Activated naive CD4-positive, alpha-beta T cell treated with anti-CD3 and anti-CD28 coated beads for 36 hours (primary cell): ENCODE measurements around the gene MRPL50. TPM values are rescaled to one million over a fixed set of nuclear protein-coding genes. Genes with fewer than 3 reads are reported as not detected.
"Not testable (repeated sequence)": the region's sequence is repeated elsewhere in the genome, so short reads cannot be mapped to it uniquely, and the experiment has no call there.

ENCODE experiments used
- CTCF ChIA-PET: fragments of 350-600 bp; sonication (Branson Sonifier 250); formaldehyde crosslinking; loops from one replicate; lab custom pipeline; 2021; ENCODE audit warnings: antibody characterized with exemption; lab: Charles Lee
- DNase-seq: peaks from one replicate; pipeline ENCODE4 v3.0.0-alpha.2; 2020
- H3K27ac Mint-ChIP-seq: one replicate; pipeline ENCODE4 v1.8.0; 2021; ENCODE audit warnings: mild to moderate bottlenecking, mixed read lengths
- H3K27me3 Mint-ChIP-seq: one replicate; pipeline ENCODE4 v1.8.0; 2021; ENCODE audit warnings: low read depth, mixed read lengths
- H3K36me3 Mint-ChIP-seq: one replicate; pipeline ENCODE4 v1.8.0; 2021; ENCODE audit warnings: low read depth, mixed read lengths
- H3K4me1 Mint-ChIP-seq: one replicate; pipeline ENCODE4 v1.8.0; 2021; ENCODE audit warnings: low read depth, mixed read lengths
- H3K4me3 Mint-ChIP-seq: one replicate; pipeline ENCODE4 v1.8.0; 2021; ENCODE audit warnings: mild to moderate bottlenecking, moderate library complexity, mixed read lengths
- H3K9me3 Mint-ChIP-seq: one replicate; pipeline ENCODE4 v1.8.0; 2021; ENCODE audit warnings: mixed read lengths
- intact Hi-C: fragments of 100-400 bp; cut with micrococcal nuclease; formaldehyde crosslinking; loops from one replicate; pipeline ENCODE4 v1.15.1; 2023
- total RNA-seq, 2 experiments: library from RNA; stranded (reverse); gene quantifications; one replicate each; pipeline ENCODE4 v1.2.3, GENCODE V29; 2021

The MRPL50 gene
- total RNA-seq, 2 experiments from 2014 or later: 13.2 to 14.3 TPM

GRCh38 chr9:101387871-101388506, 10.4 kb downstream of the MRPL50 start:
- no peak overlapping the region for H3K4me3 Mint-ChIP-seq

GRCh38 chr9:101384873-101385536, 13.4 kb downstream of the MRPL50 start, which contains the start of gene BAAT:
Gene BAAT (minus strand): TSS chr9:101385006. CDS start chr9:101371404, 13,602 bp downstream.
- H3K4me1 Mint-ChIP-seq, H3K9me3 Mint-ChIP-seq, intact Hi-C loops, H3K27me3 Mint-ChIP-seq, DNase-seq, H3K27ac Mint-ChIP-seq, CTCF ChIA-PET, H3K4me3 Mint-ChIP-seq: not testable (repeated sequence)
- H3K36me3 Mint-ChIP-seq: peaks cover 24% of the 10 kb centered on the region

More at GRCh38 chr9:101387871-101388506, 10.4 kb downstream of the MRPL50 start:
- peak overlapping the region; percentile 69 for H3K27ac Mint-ChIP-seq
- H3K9me3 Mint-ChIP-seq: peaks cover 15% of the 10 kb centered on the region
- DNase-seq: no peak
- intact Hi-C loops: no loop called here
- H3K27me3 Mint-ChIP-seq: no peaks in the 10 kb centered on the region
- peaks cover 44% of the 10 kb centered on the region for H3K36me3 Mint-ChIP-seq
- CTCF ChIA-PET: interaction anchor here (0.8 to 2.3 kb wide), 11 partner anchors 10 to 146 kb away, joined by 3 to 18 read pairs (median 4); partner anchors contain the start of genes MRPL50 and ZNF189
- peaks cover 26% of the 10 kb centered on the region for H3K4me1 Mint-ChIP-seq

- Mint-ChIP-seq H3K27me3 (peaks cover 3% of the 10 kb centered on the region), H3K27ac (no peak overlapping the region), H3K9me3 (peaks cover 10% of the 10 kb centered on the region), H3K4me1 (peaks cover 6% of the 10 kb centered on the region), H3K4me3 (no peak overlapping the region), H3K36me3 (peaks cover 18% of the 10 kb centered on the region)
- DNase-seq: no peak
- intact Hi-C loops: no loop called here
- CTCF ChIA-PET: no interaction called here
Observed at GRCh38 chr9:101383361-101383760, 15.1 kb downstream of the MRPL50 start.

GRCh38 chr9:101381833-101382342, 16.5 kb downstream of the MRPL50 start:
- H3K4me3 Mint-ChIP-seq: no peak overlapping the region
- H3K36me3 Mint-ChIP-seq: peaks cover 13% of the 10 kb centered on the region
- no peak overlapping the region for H3K27ac Mint-ChIP-seq
- CTCF ChIA-PET: interaction anchor here (0.7 kb wide), 1 partner anchor 15 kb away, joined by 3 read pairs; no protein-coding TSS in a partner anchor
- H3K27me3 Mint-ChIP-seq: peaks cover 3% of the 10 kb centered on the region
- peaks cover 12% of the 10 kb centered on the region for H3K9me3 Mint-ChIP-seq
- H3K4me1 Mint-ChIP-seq: no peaks in the 10 kb centered on the region
- intact Hi-C loops: no loop called here
- no peak for DNase-seq

GRCh38 chr9:101381118-101381517, 17.3 kb downstream of the MRPL50 start:
- no peak for DNase-seq
- Mint-ChIP-seq H3K4me3 (no peak overlapping the region), H3K27ac (no peak overlapping the region), H3K27me3 (peaks cover 7% of the 10 kb centered on the region), H3K9me3 (peaks cover 12% of the 10 kb centered on the region), H3K4me1 (no peaks in the 10 kb centered on the region), H3K36me3 (peaks cover 11% of the 10 kb centered on the region)
- intact Hi-C loops: no loop called here
- CTCF ChIA-PET: interaction anchor here (0.7 kb wide), 1 partner anchor 14 kb away, joined by 3 read pairs; no protein-coding TSS in a partner anchor

GRCh38 chr9:101380295-101380694, 18.1 kb downstream of the MRPL50 start:
- intact Hi-C loops: no loop called here
- Mint-ChIP-seq H3K4me3 (no peak overlapping the region), H3K27me3 (peaks cover 12% of the 10 kb centered on the region), H3K36me3 (peaks cover 5% of the 10 kb centered on the region), H3K27ac (no peak overlapping the region), H3K9me3 (peaks cover 9% of the 10 kb centered on the region), H3K4me1 (no peaks in the 10 kb centered on the region)
- CTCF ChIA-PET: no interaction called here
- no peak for DNase-seq

GRCh38 chr9:101376111-101376848, 22.1 kb downstream of the MRPL50 start:
- DNase-seq: no peak
- H3K36me3 Mint-ChIP-seq: no peaks in the 10 kb centered on the region
- no peak overlapping the region for H3K4me3 Mint-ChIP-seq
- H3K9me3 Mint-ChIP-seq: peaks cover 2% of the 10 kb centered on the region
- intact Hi-C loops: no loop called here
- no peak overlapping the region for H3K27ac Mint-ChIP-seq
- CTCF ChIA-PET: interaction anchor here (1.1 kb wide), 1 partner anchor 12 kb away, joined by 6 read pairs; no protein-coding TSS in a partner anchor
- H3K4me1 Mint-ChIP-seq: no peaks in the 10 kb centered on the region
- H3K27me3 Mint-ChIP-seq: peaks cover 19% of the 10 kb centered on the region

- CTCF ChIA-PET: no interaction called here
- H3K9me3 Mint-ChIP-seq: peaks cover 2% of the 10 kb centered on the region
- DNase-seq: no peak
- no peaks in the 10 kb centered on the region for H3K36me3 Mint-ChIP-seq
- H3K4me1 Mint-ChIP-seq: no peaks in the 10 kb centered on the region
- H3K27ac Mint-ChIP-seq: no peak overlapping the region
- H3K4me3 Mint-ChIP-seq: no peak overlapping the region
- peaks cover 19% of the 10 kb centered on the region for H3K27me3 Mint-ChIP-seq
- intact Hi-C loops: no loop called here
Observed at GRCh38 chr9:101375546-101375945, 22.9 kb downstream of the MRPL50 start.

- CTCF ChIA-PET: interaction anchor here (0.6 to 3.6 kb wide), 2 partner anchors 16 to 57 kb away, joined by 3 to 18 read pairs; no protein-coding TSS in a partner anchor
- DNase-seq: no peak
- Mint-ChIP-seq H3K4me1 (no peaks in the 10 kb centered on the region), H3K27me3 (peaks cover 20% of the 10 kb centered on the region), H3K9me3 (no peaks in the 10 kb centered on the region), H3K27ac (no peak overlapping the region), H3K4me3 (no peak overlapping the region), H3K36me3 (no peaks in the 10 kb centered on the region)
- intact Hi-C loops: no loop called here
Observed at GRCh38 chr9:101372327-101373118, 25.9 kb downstream of the MRPL50 start.

GRCh38 chr9:101371813-101372212, 26.6 kb downstream of the MRPL50 start:
- H3K27ac Mint-ChIP-seq: no peak overlapping the region

GRCh38 chr9:101369884-101370531, 28.4 kb downstream of the MRPL50 start:
- Mint-ChIP-seq H3K4me1 (no peaks in the 10 kb centered on the region), H3K27ac (no peak overlapping the region), H3K9me3 (no peaks in the 10 kb centered on the region), H3K4me3 (no peak overlapping the region), H3K36me3 (no peaks in the 10 kb centered on the region), H3K27me3 (peaks cover 10% of the 10 kb centered on the region)
- DNase-seq: no peak
- intact Hi-C loops: no loop called here
- CTCF ChIA-PET: no interaction called here

More at GRCh38 chr9:101371813-101372212, 26.6 kb downstream of the MRPL50 start:
- no peaks in the 10 kb centered on the region for H3K9me3 Mint-ChIP-seq
- H3K4me1 Mint-ChIP-seq: no peaks in the 10 kb centered on the region
- CTCF ChIA-PET: interaction anchor here (3.6 kb wide), 1 partner anchor 16 kb away, joined by 18 read pairs; no protein-coding TSS in a partner anchor
- H3K36me3 Mint-ChIP-seq: no peaks in the 10 kb centered on the region
- no peak for DNase-seq
- no peak overlapping the region for H3K4me3 Mint-ChIP-seq
- H3K27me3 Mint-ChIP-seq: peaks cover 20% of the 10 kb centered on the region
- intact Hi-C loops: no loop called here
